Muscle of arm (tissue), 12 donors: ENCODE data around the gene IL36RN. TPM values are rescaled to one million over a fixed set of nuclear protein-coding genes. Genes with fewer than 3 reads are reported as not detected.
"Not testable (repeated sequence)": the region's sequence is repeated elsewhere in the genome, so short reads cannot be mapped to it uniquely, and the experiment has no call there.

ENCODE experiments used
- DNase-seq: peaks from one replicate; pipeline ENCODE4 v3.0.0-alpha.2; 2013
- polyA plus RNA-seq, 12 donors: library from polyadenylated mRNA; unstranded; fragments of 120-200 nt; gene quantifications; one replicate each; pipeline ENCODE4 v1.2.1, GENCODE V29; 2013; ENCODE audit not compliant: insufficient read length in 12 of 12

The IL36RN gene
- polyA plus RNA-seq, 12 donors = 0.12 to 17.1 (median 5.0) TPM; not detected in 7

GRCh38 chr2:113073325-113073834, 14.4 kb downstream of the IL36RN start:
- DNase-seq = no peak

DNA sequence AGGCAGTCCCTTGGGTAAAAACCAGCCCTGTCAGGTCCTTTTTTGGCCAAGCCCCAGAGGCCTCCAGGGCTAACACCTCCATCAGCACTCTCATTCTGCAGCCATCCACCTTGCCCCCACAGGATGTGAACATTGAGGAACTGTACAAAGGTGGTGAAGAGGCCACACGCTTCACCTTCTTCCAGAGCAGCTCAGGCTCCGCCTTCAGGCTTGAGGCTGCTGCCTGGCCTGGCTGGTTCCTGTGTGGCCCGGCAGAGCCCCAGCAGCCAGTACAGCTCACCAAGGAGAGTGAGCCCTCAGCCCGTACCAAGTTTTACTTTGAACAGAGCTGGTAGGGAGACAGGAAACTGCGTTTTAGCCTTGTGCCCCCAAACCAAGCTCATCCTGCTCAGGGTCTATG, 16.0 kb downstream of the IL36RN start:
- DNase-seq = no peak

DNA sequence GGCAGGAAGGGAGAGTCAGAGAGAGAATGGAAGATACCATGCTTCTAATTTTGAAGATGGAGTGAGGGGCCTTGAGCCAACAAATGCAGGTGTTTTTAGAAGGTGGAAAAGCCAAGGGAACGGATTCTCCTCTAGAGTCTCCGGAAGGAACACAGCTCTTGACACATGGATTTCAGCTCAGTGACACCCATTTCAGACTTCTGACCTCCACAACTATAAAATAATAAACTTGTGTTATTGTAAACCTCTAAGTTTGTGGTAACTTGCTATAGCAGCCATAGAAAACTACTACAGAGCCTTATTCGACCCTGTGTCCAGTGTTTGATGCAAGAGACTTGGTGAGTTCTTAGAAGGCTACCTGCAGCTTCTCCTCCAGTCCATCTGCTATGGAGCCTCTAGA, 16.6 kb downstream of the IL36RN start:
- no peak for DNase-seq

- DNase-seq = no peak
Observed at GRCh38 chr2:113076954-113077669, 18.1 kb downstream of the IL36RN start.

DNA sequence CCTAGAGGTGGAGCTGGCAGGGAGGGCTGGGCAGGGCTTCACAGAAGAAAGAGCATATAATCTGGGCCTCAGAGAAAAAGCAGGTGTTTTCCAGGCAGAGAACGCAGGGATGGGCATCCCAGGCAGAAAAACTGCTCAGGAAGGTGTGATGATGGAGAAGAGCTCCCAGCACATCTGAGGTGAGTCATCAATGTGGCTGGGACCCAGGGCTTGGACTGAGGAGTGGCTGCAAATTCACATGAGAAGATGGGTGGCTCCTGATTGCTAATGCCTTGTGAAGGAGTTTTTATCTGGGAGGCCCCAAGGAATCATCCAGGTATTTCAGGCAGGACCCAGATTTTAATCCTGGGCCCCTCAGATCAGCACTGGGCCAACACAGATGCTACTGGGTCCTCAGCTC, 18.9 kb downstream of the IL36RN start:
- no peak for DNase-seq

GRCh38 chr2:113078350-113078839, 19.4 kb downstream of the IL36RN start:
- no peak for DNase-seq

DNA sequence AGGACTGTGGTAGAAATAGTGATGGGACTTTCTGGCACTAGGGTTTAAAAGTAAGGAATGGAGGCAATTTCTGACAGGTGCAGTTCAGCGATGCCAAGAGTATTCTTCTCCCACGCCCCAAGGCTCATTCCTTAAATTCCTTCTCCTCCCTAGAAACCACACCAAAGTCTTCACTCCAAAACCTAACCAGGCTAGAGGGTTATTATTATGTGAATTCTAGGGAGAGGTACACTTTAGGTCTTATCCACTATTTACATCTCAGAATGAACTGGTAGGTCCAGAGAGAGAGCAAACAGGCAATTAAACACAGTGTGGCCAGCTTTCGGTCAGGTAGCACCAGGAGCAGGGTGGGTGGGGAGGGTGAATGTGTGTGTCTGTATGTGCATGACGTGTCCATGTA, 20.1 kb downstream of the IL36RN start:
- no peak for DNase-seq

- DNase-seq = no peak
Observed at GRCh38 chr2:113080134-113080533, 21.1 kb downstream of the IL36RN start.

DNA sequence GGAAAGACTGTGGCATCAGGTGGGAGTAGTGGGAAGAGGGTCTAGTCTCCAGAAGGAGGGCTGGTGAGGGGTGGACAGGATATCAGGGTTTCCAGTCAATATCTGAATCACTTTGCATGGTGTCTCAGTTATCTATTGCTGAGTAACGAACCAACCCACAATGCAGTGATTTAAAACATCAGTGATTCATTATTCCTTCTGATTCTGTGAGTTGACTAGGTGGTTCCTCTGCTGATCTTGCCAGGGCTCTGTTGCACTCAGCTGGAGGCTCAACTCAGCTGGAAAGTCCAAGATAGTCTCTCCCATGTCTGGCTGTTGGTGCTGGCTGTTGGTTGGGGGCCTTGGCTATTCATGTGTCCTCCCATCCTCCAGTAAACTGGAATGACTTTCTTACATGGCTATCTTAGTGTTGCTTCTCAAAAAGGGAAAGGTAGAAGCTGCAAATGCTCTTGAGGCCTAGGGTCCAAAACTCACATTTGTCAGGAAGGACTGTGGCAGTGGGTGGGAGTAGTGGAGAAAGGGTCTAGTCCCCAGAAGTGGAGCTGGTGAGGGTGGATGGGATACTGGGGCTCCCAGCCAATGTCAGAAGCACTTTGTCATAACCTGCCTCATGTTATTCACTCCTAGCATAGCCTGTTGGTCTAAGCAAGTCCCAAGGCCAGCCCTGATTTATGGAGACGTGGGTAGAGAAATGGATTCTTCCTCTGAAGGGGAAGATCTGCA, 22.7 kb downstream of the IL36RN start:
- no peak for DNase-seq

- no peak for DNase-seq
Observed at GRCh38 chr2:113083296-113083695, 24.3 kb downstream of the IL36RN start.

- no peak for DNase-seq
Observed at GRCh38 chr2:113084249-113085000, 25.4 kb downstream of the IL36RN start.

GRCh38 chr2:113085542-113085941, 26.5 kb downstream of the IL36RN start:
- no peak for DNase-seq

DNA sequence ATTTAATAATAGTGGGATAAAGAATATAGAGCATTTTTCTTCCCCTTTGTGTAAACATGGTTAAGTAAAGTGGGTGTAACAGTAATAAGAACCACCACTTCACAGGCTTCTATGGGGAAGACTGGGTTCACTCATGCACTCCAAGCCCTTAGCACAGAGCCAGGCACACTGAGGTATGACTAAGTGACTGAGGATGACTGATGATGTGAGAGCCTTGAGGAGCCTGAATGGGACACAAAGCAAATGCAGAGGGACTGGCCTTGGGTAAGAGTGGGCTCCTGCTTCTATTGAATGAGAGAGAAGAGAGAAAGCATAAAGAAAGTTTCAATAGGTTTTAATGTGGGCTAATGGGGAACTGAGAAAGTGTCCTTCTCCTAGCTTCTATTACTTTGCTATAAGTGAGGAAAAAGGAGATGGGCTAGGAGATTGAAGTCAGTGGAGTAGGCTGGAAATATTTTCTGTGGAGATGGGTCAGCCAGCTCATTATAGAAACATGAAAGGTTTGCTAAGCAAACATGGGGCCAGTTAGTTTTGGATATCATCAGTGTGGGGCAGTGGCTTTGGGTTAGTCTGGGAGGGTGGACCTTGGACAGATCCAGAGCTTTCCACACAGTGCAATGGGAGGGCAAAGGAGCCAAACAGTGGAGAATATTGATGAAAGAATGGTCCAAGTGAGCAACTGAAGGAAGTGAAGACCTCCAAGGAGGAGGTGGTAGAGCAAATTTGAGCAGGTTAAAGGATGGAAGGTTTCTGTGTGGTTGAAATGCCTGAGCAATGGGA, 29.4 kb downstream of the IL36RN start:
- no peak for DNase-seq

GRCh38 chr2:113089916-113090315, 30.9 kb downstream of the IL36RN start:
- DNase-seq = no peak

DNA sequence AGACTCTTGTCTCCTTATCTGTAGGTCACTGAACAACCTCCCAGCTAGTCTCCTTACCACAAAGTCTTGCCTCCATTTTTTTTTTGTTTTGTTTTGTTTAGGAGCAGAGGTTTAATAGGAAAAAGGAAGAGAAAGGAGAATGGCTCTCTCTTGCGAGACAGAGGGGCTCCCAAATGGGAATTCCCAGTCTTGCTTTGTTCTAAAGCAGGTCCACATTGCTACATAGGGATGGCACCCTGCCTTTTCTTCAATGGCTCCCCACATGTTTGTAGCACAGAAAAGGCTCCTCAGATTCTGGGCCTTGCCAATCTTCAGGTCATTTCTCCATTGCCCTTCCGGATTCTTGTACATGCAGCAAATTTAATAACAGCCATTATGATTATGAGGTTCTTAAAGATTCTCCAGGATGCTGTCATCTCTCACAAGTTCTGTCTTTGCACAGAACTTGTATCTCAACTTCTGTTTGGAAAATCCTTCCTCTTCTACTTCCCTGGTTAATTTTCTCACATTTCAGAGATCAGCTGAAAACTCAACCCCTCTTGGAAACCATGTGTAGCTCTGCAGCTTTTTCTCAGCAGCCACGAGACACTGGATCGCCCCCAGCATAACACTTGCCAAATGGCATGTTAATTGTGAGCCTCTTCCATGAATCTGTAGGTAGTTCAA, 32.4 kb downstream of the IL36RN start:
- no peak for DNase-seq

DNA sequence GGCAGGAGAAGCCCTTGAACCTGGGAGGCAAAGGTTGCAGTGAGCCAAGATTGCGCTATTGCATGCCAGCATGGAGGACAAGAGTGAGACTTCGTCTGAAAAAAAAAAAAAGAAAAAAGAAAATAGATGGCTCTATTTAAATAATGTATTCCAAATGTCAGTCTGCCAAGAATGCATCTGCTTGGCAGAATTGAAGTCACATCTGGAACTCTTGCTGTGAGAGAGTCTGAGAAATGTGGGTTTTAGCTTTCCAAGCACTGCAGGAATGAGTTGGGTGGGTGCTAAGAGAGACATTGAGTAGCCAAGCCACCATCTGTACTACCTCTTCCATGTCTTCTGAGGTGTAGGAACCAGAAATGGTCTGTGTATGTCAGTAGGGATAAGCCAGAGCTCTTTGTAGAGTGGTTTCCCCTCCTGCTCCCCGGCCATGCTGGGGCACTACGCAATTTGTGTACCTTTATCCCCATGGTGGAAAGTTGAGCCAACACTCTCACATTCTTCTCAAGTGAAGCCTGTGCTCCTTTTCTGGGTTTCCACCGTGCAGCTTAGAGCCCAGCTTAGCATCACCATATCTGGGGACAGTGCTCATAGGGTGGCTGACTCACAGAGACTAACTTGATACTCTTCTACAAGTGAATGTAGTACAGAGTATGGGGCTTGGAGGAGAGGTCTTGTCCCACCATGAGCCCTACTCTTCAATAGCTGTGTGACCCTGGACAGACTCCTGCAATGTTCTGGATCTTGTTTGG, 34.0 kb downstream of the IL36RN start:
- no peak for DNase-seq

DNA sequence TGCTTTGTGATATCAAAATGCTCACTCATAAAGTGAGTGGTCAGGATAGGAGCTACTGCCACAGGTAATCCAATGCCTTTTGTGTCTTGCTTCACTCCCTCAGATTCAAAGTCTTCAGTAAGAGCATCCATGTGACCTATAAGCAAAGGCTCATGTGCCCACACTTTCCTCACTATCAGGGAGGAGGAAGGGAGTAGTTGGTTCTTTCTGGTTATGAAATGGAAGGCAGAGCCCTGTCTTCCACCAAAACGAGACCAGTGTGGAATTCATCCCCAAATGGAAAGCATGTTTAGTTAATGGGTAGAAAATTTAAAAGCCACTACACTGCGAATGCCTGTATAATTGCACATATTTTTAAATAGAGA, 34.6 kb downstream of the IL36RN start:
- DNase-seq = no peak

- not testable (repeated sequence) for DNase-seq
Observed at GRCh38 chr2:113096306-113096705, 37.3 kb downstream of the IL36RN start.

DNA sequence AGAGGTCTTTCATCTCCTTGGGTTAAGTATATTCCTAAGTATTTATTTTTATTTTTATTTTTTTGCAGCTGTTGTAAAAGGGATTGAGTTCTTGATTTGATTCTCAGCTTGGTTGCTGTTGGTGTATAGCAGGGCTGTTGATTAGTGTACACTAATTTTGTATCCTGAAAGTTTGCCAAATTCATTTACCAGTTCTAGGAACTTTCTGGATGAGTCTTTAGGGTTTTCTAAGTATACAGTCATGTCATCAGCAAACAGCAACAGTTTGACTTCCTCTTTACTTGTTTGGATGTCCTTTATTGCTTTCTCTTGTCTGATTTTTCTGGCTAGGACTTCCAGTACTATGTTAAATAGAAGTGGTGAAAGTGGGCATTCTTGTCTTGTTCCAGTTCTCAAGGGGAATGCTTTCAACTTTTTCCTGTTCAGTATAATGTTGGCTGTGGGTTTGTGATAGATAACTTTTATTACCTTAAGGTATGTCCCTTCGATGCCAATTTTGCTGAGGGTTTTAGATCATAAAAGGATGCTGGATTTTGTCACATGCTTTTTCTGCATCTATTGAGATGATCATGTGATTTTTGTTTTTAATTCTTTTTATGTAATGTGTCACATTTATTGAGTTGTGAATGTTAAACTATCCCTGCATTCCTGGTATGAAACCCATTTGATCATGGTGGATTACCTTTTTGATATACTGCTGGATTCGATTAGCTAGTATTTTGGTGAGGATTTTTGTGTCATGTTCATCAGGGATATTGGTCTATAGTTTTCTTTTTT, 38.0 kb downstream of the IL36RN start:
- not testable (repeated sequence) for DNase-seq
